ENCODE data around the gene MAPK8IP1.
A peak's percentile ranks its signal among the peaks of the same experiment; 100 is the strongest.
"Not testable (repeated sequence)": the region's sequence is repeated elsewhere in the genome, so short reads cannot be mapped to it uniquely, and the experiment has no call there.

The MAPK8IP1 gene

DNA sequence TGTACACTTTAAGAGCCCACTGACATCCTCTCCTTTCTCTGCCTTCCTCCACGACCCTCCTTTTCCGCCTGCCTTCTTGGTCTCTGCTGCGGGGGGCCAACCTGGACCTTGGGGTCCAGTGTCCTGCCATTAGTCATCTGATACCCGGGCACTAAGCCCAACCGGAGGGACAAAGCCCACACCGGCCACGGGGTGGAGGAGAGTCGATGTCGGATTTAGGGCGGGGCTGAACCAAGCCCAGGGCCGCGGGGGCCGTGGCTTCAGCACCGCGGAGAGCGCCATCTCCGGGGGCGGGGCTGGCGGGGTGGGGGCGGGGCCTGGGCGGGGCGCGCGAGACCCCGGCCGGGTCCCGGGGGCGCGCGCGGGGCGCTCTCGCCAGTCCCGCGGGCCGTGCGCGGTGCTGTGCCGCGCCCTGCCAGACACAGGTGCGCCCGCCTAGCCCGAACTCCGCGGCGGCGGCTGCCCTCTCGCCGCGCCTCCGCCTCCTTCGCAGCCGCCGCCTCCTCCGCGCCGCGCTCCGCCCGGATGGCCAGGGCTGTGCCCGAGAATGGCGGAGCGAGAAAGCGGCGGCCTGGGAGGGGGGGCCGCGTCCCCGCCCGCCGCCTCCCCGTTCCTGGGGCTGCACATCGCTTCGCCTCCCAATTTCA, at the start of gene MAPK8IP1:
Gene MAPK8IP1 (plus strand): TSS at position 378 of the 647 bp plus-strand sequence. CDS start 170 bp downstream, at position 548.
- FAIRE-seq, result no peak

DNA sequence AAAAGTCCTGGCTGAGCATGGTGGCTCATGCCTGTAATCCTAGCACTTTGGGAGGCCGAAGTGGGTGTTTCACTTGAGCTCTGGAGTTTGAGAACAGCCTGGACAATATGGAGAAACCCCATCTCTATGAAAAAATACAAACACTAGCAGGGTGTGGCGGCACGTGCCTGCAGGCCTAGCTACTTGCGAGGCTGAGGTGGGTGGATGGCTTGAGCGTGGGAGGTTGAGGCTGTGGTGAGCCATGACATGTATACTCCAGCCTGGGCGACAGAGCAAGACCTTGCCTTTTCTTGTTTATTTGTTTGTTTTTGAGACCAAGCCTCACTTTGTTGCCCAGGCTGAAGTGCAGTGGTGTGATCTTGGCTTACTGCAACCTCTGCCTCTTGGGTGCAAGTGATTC, 46.2 kb upstream of the MAPK8IP1 start:
- FAIRE-seq, result no peak

DNA sequence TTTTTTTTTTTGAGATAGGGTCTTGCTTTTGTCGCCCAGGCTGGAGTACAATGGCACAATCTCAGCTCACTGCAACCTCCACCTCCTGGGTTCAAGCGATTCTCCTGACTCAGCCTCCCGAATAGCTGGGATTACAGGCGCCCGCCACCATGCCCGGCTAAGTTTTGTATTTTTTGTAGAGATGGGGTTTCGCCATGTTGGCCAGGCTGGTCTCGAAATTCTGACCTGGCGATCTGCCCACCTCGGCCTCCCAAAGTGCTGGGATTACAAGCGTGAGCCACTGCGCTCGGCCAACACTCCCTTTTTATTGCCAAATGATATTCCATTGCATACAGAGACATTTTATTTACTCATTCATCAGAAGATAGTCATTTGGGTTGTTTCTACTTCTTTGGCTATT, 45.2 kb upstream of the MAPK8IP1 start:
- not testable (repeated sequence) for FAIRE-seq

DNA sequence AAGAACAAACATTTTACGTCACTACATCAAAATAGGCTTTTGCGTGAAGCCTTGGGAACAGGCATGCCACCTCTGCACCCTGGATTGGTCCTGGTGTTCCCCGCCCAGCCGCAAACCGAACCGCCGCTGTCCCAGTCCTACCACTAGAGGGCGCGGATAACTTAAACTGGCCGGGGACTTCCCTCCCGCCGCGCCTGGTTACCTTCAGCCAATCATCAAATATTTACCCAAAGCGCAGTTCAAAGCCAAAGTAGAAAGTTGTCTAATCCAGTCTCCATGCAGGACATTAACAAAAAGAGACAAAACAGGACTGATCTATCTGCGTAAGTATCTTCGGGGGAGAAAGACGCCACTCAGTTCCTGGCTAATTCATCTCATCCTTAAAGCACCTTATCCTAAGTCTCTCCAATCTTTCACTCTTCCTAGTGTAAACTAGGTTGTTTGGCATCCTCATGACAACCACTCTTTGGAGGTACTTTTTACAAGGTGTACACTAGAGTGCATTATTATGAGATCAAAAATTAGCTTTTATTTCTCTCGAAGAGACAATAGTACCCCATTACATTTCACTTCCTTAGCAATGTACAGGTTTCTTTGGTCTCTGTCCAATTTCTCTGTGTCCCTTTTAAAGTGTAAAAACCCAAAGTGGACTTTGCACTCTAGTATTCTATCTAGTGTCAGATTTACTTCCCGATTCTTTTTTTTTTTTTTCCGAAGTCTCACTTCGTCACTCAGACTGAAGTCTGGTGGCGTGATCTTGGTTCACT, 42.1 kb upstream of the MAPK8IP1 start:
- FAIRE-seq, result peak; percentile 88

DNA sequence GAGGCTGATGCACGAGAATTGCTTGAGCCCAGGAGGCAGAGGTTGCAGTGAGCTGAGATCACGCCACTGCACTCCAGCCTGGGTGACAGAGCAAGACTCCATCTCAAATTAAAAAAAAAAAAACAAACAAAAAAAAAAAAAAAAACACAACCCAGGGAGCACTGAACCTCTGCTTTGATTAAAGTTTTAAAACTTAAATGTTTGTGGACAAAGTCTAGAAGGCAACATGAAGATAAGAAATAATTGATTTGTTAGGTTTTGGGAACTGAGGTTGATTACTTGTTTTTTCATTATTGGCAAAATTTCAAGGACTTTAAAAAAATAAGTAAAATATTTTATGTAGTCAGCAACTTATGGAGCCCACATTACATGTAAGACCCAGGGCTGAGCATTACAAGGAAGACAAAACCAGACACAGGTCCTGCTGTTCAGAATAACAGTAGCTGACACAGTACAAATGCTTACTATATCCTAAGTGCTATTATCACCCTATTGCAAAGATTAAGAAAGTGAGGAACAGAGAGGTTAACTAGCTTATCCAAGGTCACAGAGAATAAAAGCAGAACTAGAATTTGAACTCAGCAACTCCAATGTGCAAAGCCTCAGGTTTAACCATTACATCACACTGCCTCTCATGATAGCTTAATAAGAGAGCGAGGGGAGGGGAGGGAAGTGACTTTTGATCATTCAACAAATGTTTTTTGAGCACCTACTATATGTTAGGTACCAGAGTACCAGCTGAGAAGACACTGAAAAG, 40.5 kb upstream of the MAPK8IP1 start:
- no peak for FAIRE-seq

DNA sequence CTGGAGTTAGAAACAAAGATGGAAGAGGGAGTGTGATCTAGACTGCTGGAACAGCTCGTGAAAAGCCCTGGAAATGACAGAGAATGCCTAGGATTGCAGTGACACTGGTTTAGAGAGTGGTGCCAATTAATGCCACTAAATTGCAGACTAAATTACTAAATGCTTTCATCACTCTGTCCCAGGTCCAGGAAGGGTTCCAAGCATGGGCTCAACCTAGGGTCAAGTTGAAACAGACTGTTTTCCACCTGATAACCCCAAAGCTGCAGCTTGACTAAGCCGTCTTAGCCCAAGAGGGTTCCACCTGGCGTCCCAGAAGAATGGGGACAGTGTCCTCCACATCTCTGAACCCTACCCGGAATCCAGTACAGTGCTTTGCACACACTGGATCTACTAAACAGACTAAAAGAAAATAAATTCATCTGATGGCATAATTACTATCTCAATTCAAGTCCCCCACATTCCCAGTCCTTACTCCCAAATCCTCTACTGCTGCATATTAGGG, 39.2 kb upstream of the MAPK8IP1 start:
- no peak for FAIRE-seq

DNA sequence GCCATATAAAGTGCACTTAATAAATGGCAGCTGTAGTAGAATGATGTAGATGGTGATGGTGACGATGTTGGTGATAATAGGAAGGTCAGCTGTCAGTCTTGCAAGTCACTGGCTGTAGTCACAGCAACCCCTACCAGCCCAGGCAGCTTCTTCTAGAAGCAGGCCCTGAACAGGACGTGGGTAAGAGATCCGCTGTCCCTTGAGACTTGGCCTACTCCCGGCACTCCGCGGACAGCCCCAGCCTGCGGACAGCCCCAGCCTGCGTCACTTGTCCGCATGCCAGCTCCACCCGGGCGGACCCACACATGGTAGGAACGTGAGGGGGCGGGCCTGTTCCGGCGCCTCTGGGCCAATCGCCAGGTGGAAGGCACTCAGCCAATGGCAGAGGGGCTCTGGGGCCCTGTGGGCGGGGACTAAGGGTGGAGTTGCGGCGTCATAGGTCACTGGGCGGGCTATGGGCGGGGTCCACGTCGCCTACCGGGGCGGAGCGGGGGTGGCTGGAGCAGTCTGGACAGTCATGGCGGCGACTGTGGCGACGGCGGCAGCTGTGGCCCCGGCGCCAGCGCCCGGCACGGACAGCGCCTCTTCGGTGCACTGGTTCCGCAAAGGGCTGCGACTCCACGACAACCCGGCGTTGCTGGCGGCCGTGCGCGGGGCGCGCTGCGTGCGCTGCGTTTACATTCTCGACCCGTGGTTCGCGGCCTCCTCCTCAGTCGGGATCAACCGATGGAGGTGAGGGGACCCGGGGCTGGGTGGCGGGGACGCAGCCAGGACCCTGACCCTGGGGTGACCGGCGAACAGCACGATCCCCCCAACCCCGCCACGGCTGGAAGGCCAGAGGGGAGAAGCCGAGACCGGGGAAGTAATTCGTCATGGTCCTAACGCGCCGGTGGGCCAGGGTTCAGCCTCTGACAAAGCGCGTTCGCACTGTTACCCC, 38.2 kb upstream of the MAPK8IP1 start, which contains the start of gene CRY2:
Gene CRY2 (plus strand): TSS at position 502 of the 937 bp plus-strand sequence. CDS start 16 bp downstream, at position 518.
- peak; percentile 95 for FAIRE-seq

DNA sequence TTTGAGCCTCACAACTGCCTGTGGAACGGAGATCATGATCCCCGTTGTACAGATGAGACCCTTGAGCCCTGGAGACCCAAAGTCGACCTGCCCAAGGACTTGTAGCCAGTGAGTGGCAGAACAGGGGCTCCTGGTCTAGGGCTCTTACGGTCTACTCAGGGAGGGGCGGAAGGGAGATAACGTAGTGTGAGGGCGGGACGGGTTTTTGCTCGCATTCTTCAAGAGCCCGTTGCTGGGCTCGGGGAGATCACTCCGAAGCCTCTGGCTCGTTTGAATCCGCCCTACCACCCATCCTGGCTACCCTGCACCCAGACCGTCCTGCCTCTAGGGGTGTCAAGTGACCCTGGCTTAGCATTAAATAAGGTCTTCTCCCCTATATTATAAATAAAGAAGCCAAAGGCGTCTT, 37.5 kb upstream of the MAPK8IP1 start:
- FAIRE-seq, result no peak

DNA sequence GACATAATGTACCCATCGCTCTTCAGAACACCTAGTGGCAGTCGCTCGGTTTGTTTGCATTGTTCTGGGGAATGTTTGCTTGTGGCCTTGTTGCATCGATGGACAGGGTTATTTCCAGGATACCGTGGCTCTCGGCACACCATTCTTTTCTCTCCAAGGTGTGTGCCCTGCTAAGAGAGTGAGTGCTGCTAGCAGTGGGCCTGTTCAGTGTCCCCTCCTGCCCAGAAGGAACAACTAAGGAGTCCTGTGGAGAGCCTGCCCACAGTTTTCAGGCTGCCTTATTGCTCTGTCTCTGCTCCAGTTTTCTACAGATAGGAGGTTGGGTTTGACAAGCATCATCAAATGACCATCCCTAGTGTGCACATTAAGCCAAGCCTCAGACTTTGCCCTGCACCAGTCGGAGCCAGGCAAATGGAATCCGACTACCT, 36.8 kb upstream of the MAPK8IP1 start:
- FAIRE-seq, result no peak

DNA sequence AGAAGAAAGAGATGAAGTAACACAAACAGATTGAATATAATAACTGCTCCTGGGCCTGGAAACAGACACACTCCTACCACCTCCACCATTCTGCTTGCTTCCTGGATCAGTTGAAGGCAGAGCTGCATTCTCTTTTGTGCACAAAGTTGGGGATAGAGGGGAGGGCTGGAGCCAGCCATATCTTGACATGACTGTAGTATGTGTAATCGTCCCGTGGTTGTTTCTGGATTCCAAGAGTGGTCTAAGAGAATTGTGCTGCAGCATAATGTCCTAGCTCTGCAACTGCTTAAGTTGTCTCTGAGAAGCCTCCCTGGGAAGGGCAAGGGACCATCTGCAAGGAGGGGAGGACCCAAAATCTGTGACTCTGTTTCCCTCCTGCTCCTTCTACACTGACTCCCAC, 35.0 kb upstream of the MAPK8IP1 start:
- no peak for FAIRE-seq

DNA sequence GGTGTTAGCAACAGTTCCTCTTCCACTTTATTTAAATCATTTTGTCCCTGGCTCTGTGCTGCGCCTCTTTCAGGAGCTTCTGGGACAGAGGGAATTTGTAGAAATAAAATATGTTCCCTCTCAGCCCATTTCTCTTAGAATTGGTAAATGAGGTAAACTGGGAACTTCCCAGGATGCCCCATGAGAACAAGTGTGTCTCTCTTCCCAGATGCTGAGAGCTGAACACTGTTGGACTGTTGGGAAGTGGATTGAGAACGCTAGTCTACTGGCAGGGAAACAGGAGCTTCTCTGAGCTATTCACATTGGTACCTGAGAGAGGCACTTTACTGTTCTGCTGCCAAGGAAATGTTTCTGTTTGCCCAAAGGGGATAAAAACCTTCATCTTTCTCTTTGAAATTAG, 34.2 kb upstream of the MAPK8IP1 start:
- no peak for FAIRE-seq

DNA sequence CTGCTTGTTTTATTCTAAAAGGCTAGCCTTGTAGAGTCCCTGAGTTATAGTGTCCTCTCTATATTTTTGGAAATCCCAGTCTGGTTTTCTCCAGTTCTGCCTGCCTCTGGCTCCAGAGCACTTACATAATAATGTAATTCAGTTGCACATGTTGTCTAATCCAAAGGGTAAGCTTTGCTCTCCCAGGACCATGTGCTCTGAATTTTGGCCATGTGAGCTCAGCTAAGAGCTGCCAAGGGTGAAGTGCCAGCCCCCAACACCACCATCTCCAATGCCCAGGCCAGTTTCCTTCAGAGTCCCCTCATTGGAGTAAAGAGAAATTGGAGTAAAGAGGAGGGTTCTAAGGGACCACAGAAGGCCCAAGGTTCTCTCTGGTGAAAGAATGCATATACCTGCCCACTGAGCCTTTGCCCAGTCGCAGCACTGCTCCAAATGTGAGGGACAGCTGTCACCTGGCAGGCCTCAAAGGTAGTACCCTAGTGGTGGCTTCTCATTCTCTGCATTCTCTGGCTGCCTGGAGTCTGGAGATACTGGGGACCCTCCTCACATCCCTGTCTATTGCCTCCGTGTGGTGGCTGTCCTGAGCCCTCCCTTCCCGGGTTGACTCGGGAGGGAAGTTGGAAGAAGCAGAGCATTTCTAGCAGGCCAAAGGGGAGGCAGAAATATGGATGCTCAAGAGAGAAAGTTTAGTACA, 33.3 kb upstream of the MAPK8IP1 start:
- no peak for FAIRE-seq

DNA sequence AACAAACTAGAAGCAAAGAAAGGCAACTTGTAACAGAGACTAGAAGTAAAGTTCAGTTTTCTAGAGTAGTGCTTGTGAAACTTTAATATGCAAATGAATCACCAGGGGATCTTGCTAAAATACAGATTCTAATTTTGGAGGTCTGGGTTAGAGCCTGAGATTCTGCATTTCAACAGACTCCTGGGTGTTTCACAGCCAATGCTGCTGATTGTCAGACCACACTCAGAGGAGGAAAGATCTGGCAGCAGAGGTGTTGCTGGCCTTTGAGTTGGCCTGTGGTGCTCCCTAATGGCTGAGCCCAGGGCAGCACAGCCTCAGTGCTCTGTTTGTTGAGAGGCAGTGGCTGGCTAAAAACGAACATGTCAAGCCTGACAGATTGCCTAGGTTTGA, 32.7 kb upstream of the MAPK8IP1 start:
- FAIRE-seq, result no peak

DNA sequence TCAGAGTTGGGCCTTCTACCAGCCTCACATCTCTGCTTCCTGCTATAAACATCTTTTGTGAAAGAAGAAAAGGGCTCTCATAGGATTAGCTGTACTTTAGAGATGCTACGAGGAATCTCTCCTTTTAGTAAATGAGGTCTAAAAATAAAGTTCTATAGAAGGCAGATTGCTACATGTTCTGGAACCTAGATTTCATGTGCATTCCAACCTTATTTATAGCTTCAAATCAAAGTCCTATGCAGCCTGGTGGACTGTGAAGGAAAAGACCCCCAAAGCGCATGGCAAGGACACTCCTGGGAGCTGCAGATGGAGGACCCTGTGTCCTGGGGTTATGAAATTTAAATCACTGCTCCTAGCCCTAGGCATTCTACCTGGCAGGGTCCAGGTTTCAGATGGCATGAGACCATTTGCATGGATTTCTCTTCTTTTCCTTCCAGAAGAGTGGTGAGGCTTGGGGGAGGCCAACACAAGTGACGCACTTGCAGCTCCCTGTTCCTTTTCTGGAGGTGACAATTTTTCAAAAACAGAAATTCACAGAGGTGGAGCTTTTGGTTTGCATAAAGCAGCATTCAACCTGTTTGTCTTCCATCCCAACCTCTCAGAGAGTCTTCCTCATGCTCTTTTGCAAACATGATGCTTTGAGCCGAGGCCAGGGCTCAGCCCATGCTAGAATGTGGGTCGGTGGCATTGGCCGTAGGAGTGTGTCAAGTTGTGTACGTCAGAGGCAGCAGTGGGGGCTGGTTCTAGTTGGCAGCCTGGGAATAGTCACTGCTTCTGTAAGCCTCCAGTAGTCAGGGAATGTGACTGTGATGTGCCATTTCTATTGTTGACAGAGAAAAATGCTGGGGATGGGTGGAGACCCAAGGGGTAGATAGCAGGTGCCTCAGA, 31.9 kb upstream of the MAPK8IP1 start:
- FAIRE-seq, result no peak

DNA sequence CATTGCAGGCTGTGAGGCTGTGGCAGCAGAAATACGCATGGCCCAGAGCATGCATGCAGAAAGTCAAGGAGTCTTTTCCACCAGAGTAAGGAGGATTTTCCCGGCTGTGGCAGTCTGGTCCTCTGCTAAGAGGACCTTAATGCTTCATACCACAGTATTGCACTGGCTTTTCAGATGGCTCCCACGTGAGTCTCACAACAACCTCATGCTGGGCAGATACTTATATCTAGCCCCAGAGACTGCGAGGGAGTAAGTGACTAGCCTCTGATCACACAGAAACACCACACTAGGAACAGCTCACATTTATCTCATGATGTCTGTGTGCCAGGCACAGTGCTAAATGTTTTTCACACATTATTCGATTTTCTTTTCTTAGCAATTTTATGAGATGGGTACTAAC, 30.1 kb upstream of the MAPK8IP1 start:
- no peak for FAIRE-seq

DNA sequence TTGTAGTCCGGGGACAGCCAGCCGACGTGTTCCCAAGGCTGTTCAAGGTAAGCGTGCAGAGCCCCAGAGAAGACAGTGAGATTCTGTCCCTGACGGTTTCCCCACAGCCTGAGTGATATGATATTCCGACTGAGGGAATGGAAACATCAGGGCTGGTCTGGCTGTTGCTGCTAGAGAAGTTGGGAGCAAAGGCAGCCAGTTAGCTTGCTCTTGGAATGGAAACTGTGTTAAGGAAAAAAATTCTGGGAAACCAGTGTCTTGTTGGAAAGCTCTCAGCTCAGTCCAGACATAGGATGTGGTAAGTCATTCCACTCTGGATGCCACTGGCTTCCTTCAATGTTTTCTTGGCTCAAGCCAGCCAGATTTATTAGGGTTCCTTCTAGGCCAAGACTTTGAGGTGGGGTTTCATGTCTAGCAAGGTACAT, 29.4 kb upstream of the MAPK8IP1 start:
- no peak for FAIRE-seq

DNA sequence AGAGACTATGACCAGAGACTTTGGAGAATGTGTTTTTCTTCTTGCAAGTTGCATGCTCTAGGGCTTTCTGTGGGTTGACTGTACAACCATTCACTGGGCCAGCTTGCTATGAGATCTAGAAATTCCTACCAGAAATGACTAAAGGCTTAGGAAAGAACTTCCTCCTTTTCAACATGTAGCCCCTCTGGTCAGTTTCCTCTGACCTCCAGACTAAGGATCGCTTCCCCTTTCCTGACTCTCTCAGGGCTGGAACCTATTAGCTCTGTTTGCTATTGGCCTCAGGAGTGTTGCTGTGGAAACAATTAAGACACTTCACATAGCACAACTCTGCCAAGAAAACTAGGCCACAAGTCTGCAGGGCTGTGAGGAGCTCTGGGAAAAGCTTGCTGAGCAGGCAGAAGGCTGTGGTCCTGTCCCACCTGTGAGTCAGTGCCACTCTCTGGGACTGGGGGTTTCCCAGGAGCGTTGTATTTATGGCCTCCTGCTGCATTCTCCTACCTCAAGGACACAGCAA, 27.4 kb upstream of the MAPK8IP1 start:
- no peak for FAIRE-seq

DNA sequence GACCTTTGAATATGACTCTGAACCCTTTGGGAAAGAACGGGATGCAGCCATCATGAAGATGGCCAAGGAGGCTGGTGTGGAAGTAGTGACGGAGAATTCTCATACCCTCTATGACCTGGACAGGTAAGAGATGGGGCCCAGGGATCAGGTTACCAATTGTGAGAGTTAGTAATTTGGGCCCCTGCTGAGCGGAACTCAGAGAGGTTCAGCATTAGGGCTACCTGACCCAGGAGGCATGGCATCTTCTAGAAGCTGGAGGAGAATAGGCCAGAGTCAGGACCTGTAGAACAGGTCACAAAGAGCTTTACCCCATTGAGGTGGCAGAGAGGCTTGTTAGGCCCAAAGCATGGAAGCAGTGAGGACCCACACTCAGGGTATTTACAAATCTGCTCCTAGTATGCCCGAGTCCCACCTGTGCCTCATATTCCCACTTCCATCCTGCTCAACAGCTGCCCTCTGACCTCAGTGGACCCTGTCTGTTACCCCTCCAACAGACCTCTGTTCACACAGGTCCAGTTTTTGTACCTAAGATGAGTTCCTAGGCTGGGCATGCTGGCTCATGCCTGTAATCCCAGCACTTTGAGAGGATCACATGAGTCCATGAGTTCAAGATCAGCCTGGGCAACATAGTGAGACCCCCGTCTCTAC, 26.6 kb upstream of the MAPK8IP1 start:
- FAIRE-seq, result no peak

DNA sequence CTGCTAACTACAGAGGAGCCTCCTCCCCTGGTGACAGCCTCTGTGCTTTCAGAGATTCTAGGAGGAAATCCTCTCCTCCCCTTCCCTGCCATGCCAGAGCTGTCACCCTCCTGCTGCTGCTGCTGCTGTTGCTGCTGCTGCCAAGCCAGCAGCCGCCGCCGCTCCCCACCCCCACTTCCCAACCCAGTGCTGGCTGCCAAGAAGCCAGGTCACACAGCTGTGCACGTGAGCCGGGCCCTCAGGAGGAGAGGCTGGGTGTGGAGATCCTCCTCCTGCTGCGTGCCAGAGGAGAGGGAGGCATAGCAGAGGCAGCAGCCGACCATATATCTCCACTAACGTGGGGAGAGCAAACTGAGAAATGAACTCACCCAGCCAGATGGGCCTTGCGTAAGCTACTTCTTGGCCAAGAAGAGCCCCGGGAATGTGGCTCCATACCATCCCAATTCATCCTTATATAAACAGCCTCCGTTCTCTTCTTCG, 25.8 kb upstream of the MAPK8IP1 start:
- FAIRE-seq, result no peak

DNA sequence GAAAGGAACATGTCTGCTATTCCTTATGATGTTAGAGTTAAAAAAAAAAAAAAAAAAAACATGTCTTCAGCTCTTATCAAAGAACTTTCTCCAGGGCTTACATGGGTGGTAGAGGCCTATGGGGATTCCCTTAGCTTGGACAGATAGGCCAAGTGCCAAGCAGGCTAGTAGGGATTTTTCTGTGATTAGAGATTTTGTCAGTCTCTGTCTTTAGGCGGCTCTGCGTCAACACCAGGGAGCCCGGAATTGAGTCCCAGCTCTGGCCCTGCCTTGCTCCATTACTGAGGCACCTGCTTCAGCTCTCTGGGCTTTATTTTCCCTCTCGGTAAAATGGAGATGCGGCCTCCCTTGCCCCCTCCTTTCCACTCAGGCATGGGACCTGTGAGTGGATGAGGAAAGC, 25.1 kb upstream of the MAPK8IP1 start:
- no peak for FAIRE-seq
